ENCODE data around the gene CDCP2. TPM values are rescaled to one million over a fixed set of nuclear protein-coding genes. Genes with fewer than 3 reads are reported as not detected.

Gene CDCP2
- total RNA-seq, 1 experiment from 2014 or later, result not detected

DNA sequence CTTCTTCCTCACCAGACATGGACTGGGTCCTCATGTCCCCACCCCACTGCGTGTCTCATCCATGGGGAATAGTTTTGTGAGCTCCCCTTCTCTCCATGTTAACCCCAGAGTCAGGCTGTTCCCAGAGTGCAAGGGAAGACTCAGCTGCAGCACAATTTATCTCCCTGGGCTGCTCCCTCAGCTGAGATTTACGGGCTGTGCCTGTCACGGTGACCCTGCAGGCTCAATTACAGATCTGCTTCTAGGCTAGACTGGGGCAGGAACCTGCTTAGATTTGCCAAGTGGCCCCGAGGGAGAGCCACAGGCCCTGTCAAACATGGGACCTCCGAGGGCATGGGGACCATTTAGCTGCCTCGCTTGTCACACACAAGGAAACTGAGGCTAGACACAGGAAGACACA is 37.8 kb downstream of the CDCP2 start:
- no peak for TF ChIP-seq ZBTB21 (CRISPR knock-in tag; IDR thresholded peaks at IDR 0.05; ENCODE audit: borderline replicate concordance)
- TF ChIP-seq, protein P1, sequence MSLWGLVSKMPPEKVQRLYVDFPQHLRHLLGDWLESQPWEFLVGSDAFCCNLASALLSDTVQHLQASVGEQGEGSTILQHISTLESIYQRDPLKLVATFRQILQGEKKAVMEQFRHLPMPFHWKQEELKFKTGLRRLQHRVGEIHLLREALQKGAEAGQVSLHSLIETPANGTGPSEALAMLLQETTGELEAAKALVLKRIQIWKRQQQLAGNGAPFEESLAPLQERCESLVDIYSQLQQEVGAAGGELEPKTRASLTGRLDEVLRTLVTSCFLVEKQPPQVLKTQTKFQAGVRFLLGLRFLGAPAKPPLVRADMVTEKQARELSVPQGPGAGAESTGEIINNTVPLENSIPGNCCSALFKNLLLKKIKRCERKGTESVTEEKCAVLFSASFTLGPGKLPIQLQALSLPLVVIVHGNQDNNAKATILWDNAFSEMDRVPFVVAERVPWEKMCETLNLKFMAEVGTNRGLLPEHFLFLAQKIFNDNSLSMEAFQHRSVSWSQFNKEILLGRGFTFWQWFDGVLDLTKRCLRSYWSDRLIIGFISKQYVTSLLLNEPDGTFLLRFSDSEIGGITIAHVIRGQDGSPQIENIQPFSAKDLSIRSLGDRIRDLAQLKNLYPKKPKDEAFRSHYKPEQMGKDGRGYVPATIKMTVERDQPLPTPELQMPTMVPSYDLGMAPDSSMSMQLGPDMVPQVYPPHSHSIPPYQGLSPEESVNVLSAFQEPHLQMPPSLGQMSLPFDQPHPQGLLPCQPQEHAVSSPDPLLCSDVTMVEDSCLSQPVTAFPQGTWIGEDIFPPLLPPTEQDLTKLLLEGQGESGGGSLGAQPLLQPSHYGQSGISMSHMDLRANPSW (CRISPR knock-in tag; conservative IDR thresholded peaks at IDR 0.05; ENCODE audit: low read depth), result no peak
- TF ChIP-seq CBFB (CRISPR knock-in tag; IDR thresholded peaks at IDR 0.05; ENCODE audit: low read depth), result no peak
- TF ChIP-seq, protein P2, sequence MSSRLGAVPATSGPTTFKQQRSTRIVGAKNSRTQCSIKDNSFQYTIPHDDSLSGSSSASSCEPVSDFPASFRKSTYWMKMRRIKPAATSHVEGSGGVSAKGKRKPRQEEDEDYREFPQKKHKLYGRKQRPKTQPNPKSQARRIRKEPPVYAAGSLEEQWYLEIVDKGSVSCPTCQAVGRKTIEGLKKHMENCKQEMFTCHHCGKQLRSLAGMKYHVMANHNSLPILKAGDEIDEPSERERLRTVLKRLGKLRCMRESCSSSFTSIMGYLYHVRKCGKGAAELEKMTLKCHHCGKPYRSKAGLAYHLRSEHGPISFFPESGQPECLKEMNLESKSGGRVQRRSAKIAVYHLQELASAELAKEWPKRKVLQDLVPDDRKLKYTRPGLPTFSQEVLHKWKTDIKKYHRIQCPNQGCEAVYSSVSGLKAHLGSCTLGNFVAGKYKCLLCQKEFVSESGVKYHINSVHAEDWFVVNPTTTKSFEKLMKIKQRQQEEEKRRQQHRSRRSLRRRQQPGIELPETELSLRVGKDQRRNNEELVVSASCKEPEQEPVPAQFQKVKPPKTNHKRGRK (CRISPR knock-in tag; IDR thresholded peaks at IDR 0.05; ENCODE audit: borderline replicate concordance), result no peak
- no peak for TF ChIP-seq NFATC4 (CRISPR knock-in tag; IDR thresholded peaks at IDR 0.05)
- TF ChIP-seq ZNF232 (CRISPR knock-in tag; IDR thresholded peaks at IDR 0.05), result no peak
- no peak for TF ChIP-seq TEAD1 (CRISPR knock-in tag; IDR thresholded peaks at IDR 0.05)
- TF ChIP-seq, protein P3, sequence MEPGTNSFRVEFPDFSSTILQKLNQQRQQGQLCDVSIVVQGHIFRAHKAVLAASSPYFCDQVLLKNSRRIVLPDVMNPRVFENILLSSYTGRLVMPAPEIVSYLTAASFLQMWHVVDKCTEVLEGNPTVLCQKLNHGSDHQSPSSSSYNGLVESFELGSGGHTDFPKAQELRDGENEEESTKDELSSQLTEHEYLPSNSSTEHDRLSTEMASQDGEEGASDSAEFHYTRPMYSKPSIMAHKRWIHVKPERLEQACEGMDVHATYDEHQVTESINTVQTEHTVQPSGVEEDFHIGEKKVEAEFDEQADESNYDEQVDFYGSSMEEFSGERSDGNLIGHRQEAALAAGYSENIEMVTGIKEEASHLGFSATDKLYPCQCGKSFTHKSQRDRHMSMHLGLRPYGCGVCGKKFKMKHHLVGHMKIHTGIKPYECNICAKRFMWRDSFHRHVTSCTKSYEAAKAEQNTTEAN (CRISPR knock-in tag; IDR thresholded peaks at IDR 0.05), result no peak
- ATAC-seq, result no peak
- no peak for DNase-seq (ENCODE audit: low spot score)
- H3K9me3 Mint-ChIP-seq, result no peaks in the 10 kb centered on the region
- no peak overlapping the region for H3K27ac Mint-ChIP-seq
- no peaks in the 10 kb centered on the region for H3K36me3 Mint-ChIP-seq
- POLR2A ChIA-PET, result no interaction called here
- H3K4me3 Mint-ChIP-seq, result no peak overlapping the region
- CTCF ChIA-PET, result no interaction called here
- no peaks in the 10 kb centered on the region for H3K27me3 Mint-ChIP-seq (ENCODE audit: low read depth)
- H3K4me1 Mint-ChIP-seq, result 0 out of 2 replicates have a peak, but pooled peaks cover 2% of the 10 kb centered on the region

DNA sequence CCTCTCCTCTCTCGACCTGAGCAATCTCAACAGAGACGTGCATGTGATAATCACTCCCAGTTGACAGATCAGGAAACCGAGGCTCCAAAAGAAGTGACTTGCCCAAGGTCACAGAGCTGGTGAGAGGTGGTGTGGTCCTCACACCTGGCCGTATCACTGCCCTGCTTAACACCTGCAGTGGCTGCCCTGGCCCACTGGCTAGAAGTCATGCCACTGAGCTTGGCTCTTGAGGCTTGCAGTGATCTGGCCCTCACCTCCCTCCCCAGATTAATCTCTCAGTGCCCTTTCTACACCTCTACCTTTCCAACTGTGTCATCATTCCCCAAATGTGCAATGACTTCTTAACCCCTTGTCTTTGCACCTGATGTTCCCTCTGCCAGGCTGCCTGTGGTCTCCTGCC is 38.8 kb downstream of the CDCP2 start:
- Mint-ChIP-seq H3K4me1 (0 out of 2 replicates have a peak, but pooled peaks cover 2% of the 10 kb centered on the region), H3K27me3 (ENCODE audit: low read depth) (no peaks in the 10 kb centered on the region), H3K27ac (no peak overlapping the region), H3K36me3 (no peaks in the 10 kb centered on the region), H3K4me3 (no peak overlapping the region), H3K9me3 (no peaks in the 10 kb centered on the region)
- ChIA-PET POLR2A (no interaction called here), CTCF (interaction anchor here (1.9 kb wide), 1 partner anchor 32 kb away, joined by 8 read pairs; no protein-coding TSS in a partner anchor)
- DNase-seq (ENCODE audit: low spot score) (no peak), ATAC-seq (no peak)
- TF ChIP-seq, protein P4, sequence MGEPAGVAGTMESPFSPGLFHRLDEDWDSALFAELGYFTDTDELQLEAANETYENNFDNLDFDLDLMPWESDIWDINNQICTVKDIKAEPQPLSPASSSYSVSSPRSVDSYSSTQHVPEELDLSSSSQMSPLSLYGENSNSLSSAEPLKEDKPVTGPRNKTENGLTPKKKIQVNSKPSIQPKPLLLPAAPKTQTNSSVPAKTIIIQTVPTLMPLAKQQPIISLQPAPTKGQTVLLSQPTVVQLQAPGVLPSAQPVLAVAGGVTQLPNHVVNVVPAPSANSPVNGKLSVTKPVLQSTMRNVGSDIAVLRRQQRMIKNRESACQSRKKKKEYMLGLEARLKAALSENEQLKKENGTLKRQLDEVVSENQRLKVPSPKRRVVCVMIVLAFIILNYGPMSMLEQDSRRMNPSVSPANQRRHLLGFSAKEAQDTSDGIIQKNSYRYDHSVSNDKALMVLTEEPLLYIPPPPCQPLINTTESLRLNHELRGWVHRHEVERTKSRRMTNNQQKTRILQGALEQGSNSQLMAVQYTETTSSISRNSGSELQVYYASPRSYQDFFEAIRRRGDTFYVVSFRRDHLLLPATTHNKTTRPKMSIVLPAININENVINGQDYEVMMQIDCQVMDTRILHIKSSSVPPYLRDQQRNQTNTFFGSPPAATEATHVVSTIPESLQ (CRISPR knock-in tag; IDR thresholded peaks at IDR 0.05), result no peak
- TF ChIP-seq FOXK1 (CRISPR knock-in tag; IDR thresholded peaks at IDR 0.05) (no peak), ATF1 (CRISPR knock-in tag; IDR thresholded peaks at IDR 0.05) (no peak), JUN (CRISPR knock-in tag; IDR thresholded peaks at IDR 0.05) (no peak), NR3C1 (CRISPR knock-in tag; conservative IDR thresholded peaks at IDR 0.05; ENCODE audit: low read depth) (no peak), NFYB (CRISPR knock-in tag; conservative IDR thresholded peaks at IDR 0.05; ENCODE audit: low read depth) (no peak), NR2C2 (CRISPR knock-in tag; IDR thresholded peaks at IDR 0.05) (no peak), ZNF232 (CRISPR knock-in tag; IDR thresholded peaks at IDR 0.05) (no peak), GRHL2 (CRISPR knock-in tag; IDR thresholded peaks at IDR 0.05; ENCODE audit: insufficient replicate concordance, severe bottlenecking) (no peak), NFE2L1 (CRISPR knock-in tag; IDR thresholded peaks at IDR 0.05) (no peak)
- TF ChIP-seq, protein P5, sequence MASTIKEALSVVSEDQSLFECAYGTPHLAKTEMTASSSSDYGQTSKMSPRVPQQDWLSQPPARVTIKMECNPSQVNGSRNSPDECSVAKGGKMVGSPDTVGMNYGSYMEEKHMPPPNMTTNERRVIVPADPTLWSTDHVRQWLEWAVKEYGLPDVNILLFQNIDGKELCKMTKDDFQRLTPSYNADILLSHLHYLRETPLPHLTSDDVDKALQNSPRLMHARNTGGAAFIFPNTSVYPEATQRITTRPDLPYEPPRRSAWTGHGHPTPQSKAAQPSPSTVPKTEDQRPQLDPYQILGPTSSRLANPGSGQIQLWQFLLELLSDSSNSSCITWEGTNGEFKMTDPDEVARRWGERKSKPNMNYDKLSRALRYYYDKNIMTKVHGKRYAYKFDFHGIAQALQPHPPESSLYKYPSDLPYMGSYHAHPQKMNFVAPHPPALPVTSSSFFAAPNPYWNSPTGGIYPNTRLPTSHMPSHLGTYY (CRISPR knock-in tag; IDR thresholded peaks at IDR 0.05), result no peak
- TF ChIP-seq, protein P6, sequence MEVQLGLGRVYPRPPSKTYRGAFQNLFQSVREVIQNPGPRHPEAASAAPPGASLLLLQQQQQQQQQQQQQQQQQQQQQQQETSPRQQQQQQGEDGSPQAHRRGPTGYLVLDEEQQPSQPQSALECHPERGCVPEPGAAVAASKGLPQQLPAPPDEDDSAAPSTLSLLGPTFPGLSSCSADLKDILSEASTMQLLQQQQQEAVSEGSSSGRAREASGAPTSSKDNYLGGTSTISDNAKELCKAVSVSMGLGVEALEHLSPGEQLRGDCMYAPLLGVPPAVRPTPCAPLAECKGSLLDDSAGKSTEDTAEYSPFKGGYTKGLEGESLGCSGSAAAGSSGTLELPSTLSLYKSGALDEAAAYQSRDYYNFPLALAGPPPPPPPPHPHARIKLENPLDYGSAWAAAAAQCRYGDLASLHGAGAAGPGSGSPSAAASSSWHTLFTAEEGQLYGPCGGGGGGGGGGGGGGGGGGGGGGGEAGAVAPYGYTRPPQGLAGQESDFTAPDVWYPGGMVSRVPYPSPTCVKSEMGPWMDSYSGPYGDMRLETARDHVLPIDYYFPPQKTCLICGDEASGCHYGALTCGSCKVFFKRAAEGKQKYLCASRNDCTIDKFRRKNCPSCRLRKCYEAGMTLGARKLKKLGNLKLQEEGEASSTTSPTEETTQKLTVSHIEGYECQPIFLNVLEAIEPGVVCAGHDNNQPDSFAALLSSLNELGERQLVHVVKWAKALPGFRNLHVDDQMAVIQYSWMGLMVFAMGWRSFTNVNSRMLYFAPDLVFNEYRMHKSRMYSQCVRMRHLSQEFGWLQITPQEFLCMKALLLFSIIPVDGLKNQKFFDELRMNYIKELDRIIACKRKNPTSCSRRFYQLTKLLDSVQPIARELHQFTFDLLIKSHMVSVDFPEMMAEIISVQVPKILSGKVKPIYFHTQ (CRISPR knock-in tag; IDR thresholded peaks at IDR 0.05), result no peak
- TF ChIP-seq, protein P7, sequence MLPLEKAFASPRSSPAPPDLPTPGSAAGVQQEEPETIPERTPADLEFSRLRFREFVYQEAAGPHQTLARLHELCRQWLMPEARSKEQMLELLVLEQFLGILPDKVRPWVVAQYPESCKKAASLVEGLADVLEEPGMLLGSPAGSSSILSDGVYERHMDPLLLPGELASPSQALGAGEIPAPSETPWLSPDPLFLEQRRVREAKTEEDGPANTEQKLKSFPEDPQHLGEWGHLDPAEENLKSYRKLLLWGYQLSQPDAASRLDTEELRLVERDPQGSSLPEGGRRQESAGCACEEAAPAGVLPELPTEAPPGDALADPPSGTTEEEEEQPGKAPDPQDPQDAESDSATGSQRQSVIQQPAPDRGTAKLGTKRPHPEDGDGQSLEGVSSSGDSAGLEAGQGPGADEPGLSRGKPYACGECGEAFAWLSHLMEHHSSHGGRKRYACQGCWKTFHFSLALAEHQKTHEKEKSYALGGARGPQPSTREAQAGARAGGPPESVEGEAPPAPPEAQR (CRISPR knock-in tag; IDR thresholded peaks at IDR 0.05), result no peak
- TF ChIP-seq, protein P8, sequence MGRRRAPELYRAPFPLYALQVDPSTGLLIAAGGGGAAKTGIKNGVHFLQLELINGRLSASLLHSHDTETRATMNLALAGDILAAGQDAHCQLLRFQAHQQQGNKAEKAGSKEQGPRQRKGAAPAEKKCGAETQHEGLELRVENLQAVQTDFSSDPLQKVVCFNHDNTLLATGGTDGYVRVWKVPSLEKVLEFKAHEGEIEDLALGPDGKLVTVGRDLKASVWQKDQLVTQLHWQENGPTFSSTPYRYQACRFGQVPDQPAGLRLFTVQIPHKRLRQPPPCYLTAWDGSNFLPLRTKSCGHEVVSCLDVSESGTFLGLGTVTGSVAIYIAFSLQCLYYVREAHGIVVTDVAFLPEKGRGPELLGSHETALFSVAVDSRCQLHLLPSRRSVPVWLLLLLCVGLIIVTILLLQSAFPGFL (CRISPR knock-in tag; IDR thresholded peaks at IDR 0.05; ENCODE audit: borderline replicate concordance), result no peak

Measured in WTC11 (cell line).